PC-3 (cell line): ENCODE measurements around the gene RASL11B.

ENCODE experiments used
- EZH2 ChIP-seq: fragments of 300-600 bp; sonication (generic); IDR thresholded peaks from one replicate; pipeline ENCODE4 v1.6.1; 2017; ENCODE audit warnings: antibody characterized with exemption, mild to moderate bottlenecking, low read length; ENCODE audit not compliant: unreplicated experiment
- EZH2phosphoT487 ChIP-seq: fragments of 300-600 bp; sonication (generic); IDR thresholded peaks from 2 replicates; pipeline ENCODE4 v1.6.1; 2018; ENCODE audit warnings: mild to moderate bottlenecking, antibody characterized with exemption, low read length, borderline replicate concordance
- TF ChIP-seq, protein P1 (sequence below): fragments of 300-600 bp; sonication (generic); conservative IDR thresholded peaks from 2 replicates; pipeline ENCODE4 v1.5.1; 2017; ENCODE audit warnings: antibody characterized with exemption, low read depth, mild to moderate bottlenecking, low read length

DNA sequence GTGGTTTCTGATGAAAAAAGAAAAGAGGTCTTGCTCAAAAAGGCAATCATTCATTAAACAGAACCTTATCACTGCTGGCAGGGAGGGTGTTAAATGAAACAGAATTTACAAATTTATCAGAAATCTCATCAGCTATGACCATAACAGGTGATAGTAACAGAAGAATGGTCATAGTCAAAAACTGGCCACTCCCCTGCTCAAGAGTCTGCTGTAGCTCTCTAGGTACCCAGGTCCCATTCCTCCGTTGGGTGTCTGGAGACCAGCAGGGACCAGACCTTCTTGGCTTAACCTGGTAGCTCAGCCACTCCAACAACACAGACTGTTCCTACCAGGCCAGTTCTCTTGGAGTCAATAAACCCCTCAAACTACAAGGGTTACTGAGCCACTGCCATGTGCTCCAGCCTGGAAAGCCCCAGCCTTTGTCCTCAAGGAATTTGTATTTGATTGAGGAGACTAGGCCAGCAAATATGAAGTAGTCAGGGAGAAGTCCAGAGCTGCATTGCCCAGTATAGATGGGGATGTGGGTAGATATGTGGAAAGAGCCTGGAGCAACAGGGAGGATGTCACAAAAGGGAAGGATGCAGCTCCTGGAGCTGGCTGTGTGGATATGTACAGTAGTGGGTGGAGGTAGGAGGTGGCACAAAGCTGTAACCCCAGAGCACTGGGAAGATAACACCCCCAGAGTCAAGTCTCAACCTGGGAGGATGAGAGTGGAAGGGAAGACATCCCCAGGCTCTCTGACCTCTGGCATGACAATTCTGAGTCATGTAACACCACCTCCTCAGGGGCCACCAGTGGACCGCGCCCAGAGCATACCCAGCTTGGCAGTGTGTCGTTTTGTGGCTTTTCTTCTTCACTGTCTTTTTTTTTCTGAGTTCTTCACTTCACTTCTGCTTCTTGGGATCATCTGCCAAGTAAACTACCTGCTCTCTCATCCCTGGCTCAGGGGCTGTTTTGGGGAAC lies 21.9 kb downstream of the RASL11B start:
- TF ChIP-seq, protein P1, sequence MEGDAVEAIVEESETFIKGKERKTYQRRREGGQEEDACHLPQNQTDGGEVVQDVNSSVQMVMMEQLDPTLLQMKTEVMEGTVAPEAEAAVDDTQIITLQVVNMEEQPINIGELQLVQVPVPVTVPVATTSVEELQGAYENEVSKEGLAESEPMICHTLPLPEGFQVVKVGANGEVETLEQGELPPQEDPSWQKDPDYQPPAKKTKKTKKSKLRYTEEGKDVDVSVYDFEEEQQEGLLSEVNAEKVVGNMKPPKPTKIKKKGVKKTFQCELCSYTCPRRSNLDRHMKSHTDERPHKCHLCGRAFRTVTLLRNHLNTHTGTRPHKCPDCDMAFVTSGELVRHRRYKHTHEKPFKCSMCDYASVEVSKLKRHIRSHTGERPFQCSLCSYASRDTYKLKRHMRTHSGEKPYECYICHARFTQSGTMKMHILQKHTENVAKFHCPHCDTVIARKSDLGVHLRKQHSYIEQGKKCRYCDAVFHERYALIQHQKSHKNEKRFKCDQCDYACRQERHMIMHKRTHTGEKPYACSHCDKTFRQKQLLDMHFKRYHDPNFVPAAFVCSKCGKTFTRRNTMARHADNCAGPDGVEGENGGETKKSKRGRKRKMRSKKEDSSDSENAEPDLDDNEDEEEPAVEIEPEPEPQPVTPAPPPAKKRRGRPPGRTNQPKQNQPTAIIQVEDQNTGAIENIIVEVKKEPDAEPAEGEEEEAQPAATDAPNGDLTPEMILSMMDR = no peak
- TF ChIP-seq EZH2 = no peak
- TF ChIP-seq EZH2phosphoT487 = no peak
